GM12891 (cell line): ENCODE results near the gene PPFIA2.

Source experiments
- DNase-seq: peaks from one replicate; pipeline ENCODE4 v3.0.0; 2011; ENCODE audit warnings: low spot score; ENCODE audit not compliant: insufficient read length
- FAIRE-seq: peaks from 2 replicates; lab custom pipeline; 2011; peaks lifted over from hg19 to GRCh38; lab: Jason Lieb, UNC
- PAX5 ChIP-seq: IDR thresholded peaks from 2 replicates; pipeline ENCODE4 v1.6.1; 2011; ENCODE audit warnings: low read length, moderate library complexity, mild to moderate bottlenecking; ENCODE audit not compliant: insufficient read depth, severe bottlenecking
- POLR2A ChIP-seq: IDR thresholded peaks from 2 replicates; pipeline ENCODE4 v1.6.1; 2011; ENCODE audit warnings: low read depth, low read length, control low read depth
- POLR2AphosphoS5 ChIP-seq: IDR thresholded peaks from 2 replicates; pipeline ENCODE4 v1.6.1; 2011; ENCODE audit warnings: low read depth, low read length, control low read depth
- POU2F2 ChIP-seq: IDR thresholded peaks from 2 replicates; pipeline ENCODE4 v1.6.1; 2011; ENCODE audit warnings: low read depth, mild to moderate bottlenecking, control low read depth, low read length, moderate library complexity
- SPI1 ChIP-seq: IDR thresholded peaks from 2 replicates; pipeline ENCODE4 v1.6.1; 2011; ENCODE audit warnings: low read depth, low read length, control low read depth
- TAF1 ChIP-seq: IDR thresholded peaks from 2 replicates; pipeline ENCODE4 v1.6.1; 2011; ENCODE audit warnings: low read depth, low read length, control low read depth

PPFIA2 gene

DNA sequence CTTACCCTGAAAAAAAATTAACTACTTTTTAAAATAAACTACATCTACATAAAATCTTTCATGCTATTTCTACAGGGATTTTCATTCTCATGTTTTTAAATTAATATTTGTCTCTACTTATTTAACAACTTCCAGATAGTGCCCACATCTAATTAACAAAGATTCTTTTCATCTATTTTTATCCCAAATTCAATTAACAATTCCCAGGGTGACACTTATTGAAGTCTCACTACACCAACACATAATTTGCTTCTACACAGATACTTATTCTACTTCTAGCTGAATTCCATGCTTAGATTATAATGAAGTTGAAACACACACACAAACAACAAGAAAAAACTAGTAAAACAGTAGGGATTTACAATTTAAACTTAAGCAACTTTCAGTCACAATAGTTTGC is 344.7 kb downstream of the PPFIA2 start:
- FAIRE-seq (no peak), DNase-seq (no peak)
- TF ChIP-seq POLR2A, result no peak
- TF ChIP-seq POU2F2, result no peak
- TF ChIP-seq POLR2AphosphoS5, result no peak
- no peak for TF ChIP-seq SPI1
- no peak for TF ChIP-seq TAF1
- no peak for TF ChIP-seq PAX5

DNA sequence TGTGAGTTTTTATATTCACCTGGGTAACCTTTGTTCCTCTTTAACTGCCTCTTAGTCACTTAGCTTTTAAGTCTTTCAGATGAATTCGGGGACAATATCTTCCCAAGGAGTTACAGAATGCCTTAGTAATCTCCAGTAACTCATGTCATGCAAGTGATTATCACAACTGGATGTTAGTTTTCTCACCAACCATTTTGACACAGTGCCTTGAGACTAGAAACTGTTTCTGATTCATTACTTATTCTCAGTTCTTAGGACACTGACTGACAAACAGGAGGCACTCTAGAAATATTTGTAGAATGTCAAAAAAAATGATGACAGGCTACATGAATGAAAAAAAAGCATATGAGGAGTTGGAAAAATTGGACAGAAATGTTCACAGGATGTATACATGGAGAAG is 346.2 kb downstream of the PPFIA2 start:
- TF ChIP-seq SPI1 (no peak), POU2F2 (no peak)
- DNase-seq (no peak), FAIRE-seq (no peak)

DNA sequence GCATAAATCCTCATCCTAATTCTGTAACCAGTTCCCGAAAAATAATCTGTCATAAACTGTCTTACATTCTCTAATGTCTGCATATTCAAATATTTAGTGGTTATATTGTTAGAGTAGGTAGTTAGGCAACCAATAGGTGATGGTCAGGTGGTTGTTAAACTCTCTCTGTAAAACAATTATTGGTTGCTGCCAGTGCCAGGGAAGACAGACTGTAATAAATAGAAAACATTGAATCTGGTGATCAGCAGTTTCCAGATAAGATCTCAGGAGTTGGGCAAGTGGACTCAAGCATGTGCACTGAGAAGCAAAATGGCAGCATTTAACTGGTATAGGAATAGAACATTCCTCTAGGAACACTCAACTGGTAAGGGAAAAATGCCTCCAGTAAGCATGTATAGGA is 355.8 kb downstream of the PPFIA2 start:
- FAIRE-seq (no peak), DNase-seq (no peak)
- TF ChIP-seq POLR2A, result no peak
- TF ChIP-seq PAX5, result no peak
- no peak for TF ChIP-seq SPI1
- TF ChIP-seq POLR2AphosphoS5, result no peak
- TF ChIP-seq POU2F2, result no peak
- TF ChIP-seq TAF1, result no peak

DNA sequence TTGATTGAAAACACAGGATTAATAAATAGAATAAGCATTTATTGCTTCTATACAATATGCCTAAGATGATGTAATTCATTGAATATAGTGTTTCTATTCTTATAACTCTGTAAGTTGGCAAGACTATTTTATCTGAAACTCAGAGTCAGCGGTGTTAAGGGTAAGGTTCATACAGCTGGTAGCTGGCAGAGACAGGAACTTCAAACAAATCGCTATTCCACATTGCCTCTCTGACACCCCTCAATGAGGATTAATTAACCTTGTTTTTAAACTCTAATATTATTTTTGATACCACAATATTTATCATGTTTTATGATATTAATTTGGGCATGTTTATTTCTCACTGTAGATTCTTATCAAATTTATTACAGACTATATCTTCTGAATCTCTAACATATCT is 357.9 kb downstream of the PPFIA2 start:
- TF ChIP-seq TAF1 (no peak), POLR2AphosphoS5 (no peak), SPI1 (no peak), POLR2A (no peak)
- no peak for FAIRE-seq

DNA sequence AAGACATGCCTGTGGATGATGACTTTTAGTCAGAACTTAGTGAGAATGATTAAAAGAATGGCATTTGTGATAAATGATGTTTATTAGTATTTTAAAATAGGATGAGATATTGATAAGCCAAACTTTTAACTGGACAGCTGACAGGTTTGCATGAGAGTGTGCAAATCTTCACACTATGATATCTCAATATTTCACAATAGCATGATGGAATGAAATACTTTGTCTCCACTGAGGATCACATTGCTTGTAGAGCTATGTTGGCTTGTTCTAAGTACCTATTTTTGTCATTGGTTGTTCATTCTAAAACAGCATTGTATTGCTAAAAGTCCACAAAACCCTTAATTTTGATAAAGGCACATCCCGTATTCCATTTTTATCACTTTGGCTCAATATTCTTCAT is 359.1 kb downstream of the PPFIA2 start:
- FAIRE-seq, result no peak
- TF ChIP-seq SPI1 (no peak), PAX5 (no peak), POLR2A (no peak), POLR2AphosphoS5 (no peak), POU2F2 (no peak), TAF1 (no peak)
- DNase-seq, result no peak

More for the DNA sequence above, 357.9 kb downstream of the PPFIA2 start:
- no peak for DNase-seq

DNA sequence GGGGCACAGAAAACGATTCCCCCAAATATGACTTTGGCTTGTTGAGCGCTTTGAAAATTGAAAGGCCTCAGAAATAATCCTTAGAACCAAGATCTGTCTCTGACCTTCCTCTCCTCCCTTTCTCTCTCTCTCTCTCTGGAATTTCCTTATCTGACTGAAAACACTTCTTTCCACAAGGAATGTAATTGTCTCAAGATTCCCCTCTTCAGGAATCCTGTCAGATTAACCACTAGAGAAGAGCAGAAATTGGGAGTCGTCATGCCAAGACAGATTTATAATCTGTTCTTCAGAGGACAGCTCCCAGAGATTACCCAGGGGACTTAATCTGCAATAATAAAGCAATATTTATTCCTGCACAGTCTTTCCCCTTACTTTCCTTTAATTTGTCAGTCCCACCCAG is 363.7 kb downstream of the PPFIA2 start:
- TF ChIP-seq PAX5 (no peak), POLR2AphosphoS5 (no peak), POLR2A (no peak), SPI1 (no peak), TAF1 (no peak), POU2F2 (no peak)
- DNase-seq, result no peak
- no peak for FAIRE-seq

DNA sequence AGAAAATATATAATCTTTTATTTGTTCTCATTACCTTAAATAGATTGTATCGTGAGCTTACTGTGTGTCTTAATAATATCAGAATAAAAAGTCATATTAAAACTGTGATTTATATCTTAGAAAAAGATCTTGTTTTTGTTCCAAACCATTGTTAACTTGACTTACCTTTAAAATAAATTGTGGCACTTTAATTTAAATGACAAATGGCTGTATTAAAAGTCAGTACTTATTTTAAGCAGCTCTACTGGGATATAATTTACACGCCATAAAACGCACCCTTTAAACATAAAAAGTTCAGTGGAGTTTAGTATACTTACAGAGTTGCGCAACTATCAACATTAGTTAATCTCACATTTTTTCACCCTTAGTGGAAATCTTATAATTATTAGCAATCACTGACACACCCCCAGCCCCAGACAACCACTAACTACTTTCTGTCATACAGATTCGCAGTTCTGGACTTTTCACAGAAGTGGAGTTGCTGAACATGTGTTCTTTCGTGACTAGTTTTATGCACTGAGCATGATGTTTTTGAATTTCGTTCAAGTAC is 369.5 kb downstream of the PPFIA2 start:
- TF ChIP-seq PAX5, result no peak
- no peak for TF ChIP-seq SPI1
- TF ChIP-seq POLR2A, result no peak
- no peak for TF ChIP-seq TAF1
- TF ChIP-seq POLR2AphosphoS5, result no peak
- TF ChIP-seq POU2F2, result no peak
- no peak for DNase-seq
- no peak for FAIRE-seq

DNA sequence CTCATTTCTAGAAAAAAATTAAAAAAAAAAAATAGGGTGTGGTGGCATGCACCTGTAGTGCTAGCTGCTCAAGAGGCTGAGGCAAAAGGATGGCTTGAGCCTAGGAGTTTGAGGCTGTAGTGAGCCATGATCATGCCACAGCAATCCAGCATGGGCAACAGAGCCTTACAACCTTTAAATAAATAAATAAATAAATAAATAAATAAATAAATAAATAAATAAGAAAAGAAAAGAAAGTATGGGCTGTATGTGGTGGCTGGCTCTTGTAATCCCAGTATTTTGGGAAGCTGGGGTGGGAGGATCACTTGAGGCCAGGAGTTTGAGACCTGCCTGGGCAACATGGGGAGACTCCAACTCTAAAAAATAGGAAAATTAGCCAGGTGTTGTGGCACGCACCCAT is 373.0 kb downstream of the PPFIA2 start:
- DNase-seq, result no peak
- FAIRE-seq, result no peak
- TF ChIP-seq POLR2A (no peak), SPI1 (no peak), PAX5 (no peak), POLR2AphosphoS5 (no peak), POU2F2 (no peak), TAF1 (no peak)

DNA sequence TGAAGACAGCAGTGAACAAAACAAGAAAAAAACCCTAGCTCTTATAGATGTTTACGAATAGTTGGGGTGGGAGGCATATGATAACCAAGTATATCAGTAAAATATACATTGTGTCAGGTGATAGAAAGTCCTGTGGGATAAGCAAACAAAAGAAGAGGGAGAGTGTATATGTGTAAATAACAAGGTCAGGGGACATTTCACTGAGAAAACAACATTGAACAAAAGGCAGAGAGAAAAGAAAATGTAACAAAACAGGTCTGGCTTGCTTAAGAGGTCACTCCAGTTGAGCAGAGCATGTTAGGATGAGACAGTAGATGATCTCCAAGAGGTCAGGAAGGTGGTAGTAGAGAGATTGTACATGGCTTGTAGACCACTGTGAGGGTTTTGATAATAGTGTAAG is 377.2 kb downstream of the PPFIA2 start:
- TF ChIP-seq POLR2AphosphoS5 (no peak), POLR2A (no peak), POU2F2 (no peak), PAX5 (no peak), SPI1 (no peak)
- no peak for FAIRE-seq
- no peak for DNase-seq

DNA sequence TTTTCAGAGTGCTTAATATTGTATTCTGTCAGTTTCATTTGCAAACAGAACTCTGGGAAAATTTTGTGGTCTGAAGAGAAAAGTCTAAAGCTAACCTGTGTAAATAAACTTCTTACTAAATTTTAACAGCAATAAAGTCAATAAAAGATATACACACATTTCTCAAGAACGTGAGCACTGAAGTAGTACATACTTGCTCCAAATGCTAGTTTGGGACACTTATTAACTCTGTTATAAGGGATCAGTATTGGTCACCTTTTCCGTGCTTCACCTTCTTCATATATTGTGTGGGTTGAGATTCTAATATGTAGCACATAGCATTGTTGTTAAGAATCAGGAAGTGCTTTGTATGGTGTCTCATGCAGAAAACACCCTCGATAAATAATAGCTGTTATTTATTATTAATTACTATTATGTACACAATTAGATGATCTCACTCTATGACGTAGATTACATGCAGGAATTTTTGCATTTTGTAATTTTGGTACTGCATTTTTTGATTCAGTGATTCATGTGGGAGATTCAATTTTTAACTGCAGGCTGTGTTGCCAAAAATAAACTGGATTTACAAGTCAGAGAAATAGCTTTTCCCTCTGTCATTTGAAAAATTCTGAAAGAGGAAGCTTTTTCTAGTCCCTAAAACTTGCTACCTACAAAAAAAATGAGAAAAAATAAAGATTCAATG is 380.4 kb downstream of the PPFIA2 start:
- no peak for FAIRE-seq
- DNase-seq, result no peak
- TF ChIP-seq PAX5 (no peak), SPI1 (no peak), POU2F2 (no peak), TAF1 (no peak), POLR2AphosphoS5 (no peak), POLR2A (no peak)
